ENCODE measurements around the gene GNB4. TPM values are rescaled to one million over a fixed set of nuclear protein-coding genes. Genes with fewer than 3 reads are reported as not detected.

Gene GNB4
- polyA plus RNA-seq, 1 donor from 2014 or later, result 42.8 TPM

DNA sequence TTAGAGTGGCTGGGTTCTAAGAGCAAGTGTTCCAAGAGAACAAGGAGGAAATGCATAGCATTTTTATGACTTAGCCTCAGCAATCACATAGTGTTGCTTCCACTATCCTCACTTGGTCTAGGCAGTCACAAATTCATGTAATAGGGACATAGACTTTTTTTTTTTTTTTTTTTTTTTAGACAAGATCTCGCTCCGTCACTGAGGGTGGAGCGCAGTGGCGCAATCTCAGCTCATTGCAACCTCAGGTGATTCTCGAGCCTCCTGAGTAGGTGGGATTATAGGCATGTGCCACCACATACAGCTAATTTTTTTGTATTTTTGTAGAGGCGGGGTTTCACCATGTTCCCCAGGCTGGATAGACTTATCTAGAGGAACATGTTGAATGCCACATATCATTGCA lies 4.7 kb upstream of the GNB4 start:
- H2AFZ ChIP-seq (ENCODE audit: low read depth, low read length), result no peak overlapping the region
- no peaks in the 10 kb centered on the region for H3F3A ChIP-seq (ENCODE audit: insufficient read depth, low read length, poor library complexity, severe bottlenecking)
- no peaks in the 10 kb centered on the region for H3K9me2 ChIP-seq (ENCODE audit: insufficient read depth, low read length)
- no peaks in the 10 kb centered on the region for H3K27me3 ChIP-seq (ENCODE audit: insufficient read depth, low read depth, low read length)
- no peaks in the 10 kb centered on the region for H3K36me3 ChIP-seq (ENCODE audit: insufficient read depth, low read length)
- no peaks in the 10 kb centered on the region for H3K79me2 ChIP-seq (replicated peaks; ENCODE audit: insufficient read depth, low read length)
- no peaks in the 10 kb centered on the region for H3K9me3 ChIP-seq (ENCODE audit: low read length)
- no peak overlapping the region for H3K27ac ChIP-seq (ENCODE audit: low read length)
- H3K4me3 ChIP-seq (ENCODE audit: low read length), result no peak overlapping the region
- H4K20me1 ChIP-seq (ENCODE audit: insufficient read depth), result no peaks in the 10 kb centered on the region
- TF ChIP-seq POLR2AphosphoS5 (IDR thresholded peaks at IDR 0.05), result no peak
- TF ChIP-seq TAF1 (IDR thresholded peaks at IDR 0.05; ENCODE audit: low read depth), result no peak
- no peak for TF ChIP-seq RAD21 (conservative IDR thresholded peaks at IDR 0.05)
- TF ChIP-seq EP300 (conservative IDR thresholded peaks at IDR 0.05; ENCODE audit: poor library complexity, severe bottlenecking), result no peak
- no peak overlapping the region for H3K4me2 ChIP-seq (ENCODE audit: low read length)
- H3K9ac ChIP-seq (ENCODE audit: low read length), result no peak overlapping the region

DNA sequence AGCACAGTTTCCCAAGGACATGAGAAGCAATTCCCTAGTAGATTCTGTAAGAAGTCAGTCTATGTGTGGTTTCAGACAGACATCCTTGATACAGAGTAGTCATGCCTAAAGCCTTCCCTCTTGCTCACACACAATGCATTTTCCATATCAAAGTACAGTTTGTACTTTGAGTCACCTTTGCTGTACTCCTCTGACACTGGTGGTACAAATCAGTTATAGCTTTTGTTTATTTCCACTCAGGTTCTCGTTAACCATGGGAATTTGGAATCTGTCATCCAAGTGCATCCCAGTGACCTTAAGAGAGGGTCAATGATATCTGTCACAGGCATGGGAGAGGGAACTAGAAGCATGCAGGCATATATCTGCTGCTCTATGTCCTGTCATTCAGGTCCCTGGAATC lies 3.6 kb upstream of the GNB4 start:
- Histone ChIP-seq H3K27me3 (ENCODE audit: insufficient read depth, low read depth, low read length) (no peaks in the 10 kb centered on the region), H3K36me3 (ENCODE audit: insufficient read depth, low read length) (no peaks in the 10 kb centered on the region), H3K4me2 (ENCODE audit: low read length) (no peak overlapping the region), H3K9ac (ENCODE audit: low read length) (no peak overlapping the region), H3K27ac (ENCODE audit: low read length) (no peak overlapping the region), H3K9me2 (ENCODE audit: insufficient read depth, low read length) (no peaks in the 10 kb centered on the region), H3K9me3 (ENCODE audit: low read length) (no peaks in the 10 kb centered on the region), H3K4me3 (ENCODE audit: low read length) (no peak overlapping the region), H3K79me2 (replicated peaks; ENCODE audit: insufficient read depth, low read length) (no peaks in the 10 kb centered on the region), H4K20me1 (ENCODE audit: insufficient read depth) (no peaks in the 10 kb centered on the region), H3F3A (ENCODE audit: insufficient read depth, low read length, poor library complexity, severe bottlenecking) (peaks cover 5% of the 10 kb centered on the region), H2AFZ (ENCODE audit: low read depth, low read length) (no peak overlapping the region)
- TF ChIP-seq, protein P1, sequence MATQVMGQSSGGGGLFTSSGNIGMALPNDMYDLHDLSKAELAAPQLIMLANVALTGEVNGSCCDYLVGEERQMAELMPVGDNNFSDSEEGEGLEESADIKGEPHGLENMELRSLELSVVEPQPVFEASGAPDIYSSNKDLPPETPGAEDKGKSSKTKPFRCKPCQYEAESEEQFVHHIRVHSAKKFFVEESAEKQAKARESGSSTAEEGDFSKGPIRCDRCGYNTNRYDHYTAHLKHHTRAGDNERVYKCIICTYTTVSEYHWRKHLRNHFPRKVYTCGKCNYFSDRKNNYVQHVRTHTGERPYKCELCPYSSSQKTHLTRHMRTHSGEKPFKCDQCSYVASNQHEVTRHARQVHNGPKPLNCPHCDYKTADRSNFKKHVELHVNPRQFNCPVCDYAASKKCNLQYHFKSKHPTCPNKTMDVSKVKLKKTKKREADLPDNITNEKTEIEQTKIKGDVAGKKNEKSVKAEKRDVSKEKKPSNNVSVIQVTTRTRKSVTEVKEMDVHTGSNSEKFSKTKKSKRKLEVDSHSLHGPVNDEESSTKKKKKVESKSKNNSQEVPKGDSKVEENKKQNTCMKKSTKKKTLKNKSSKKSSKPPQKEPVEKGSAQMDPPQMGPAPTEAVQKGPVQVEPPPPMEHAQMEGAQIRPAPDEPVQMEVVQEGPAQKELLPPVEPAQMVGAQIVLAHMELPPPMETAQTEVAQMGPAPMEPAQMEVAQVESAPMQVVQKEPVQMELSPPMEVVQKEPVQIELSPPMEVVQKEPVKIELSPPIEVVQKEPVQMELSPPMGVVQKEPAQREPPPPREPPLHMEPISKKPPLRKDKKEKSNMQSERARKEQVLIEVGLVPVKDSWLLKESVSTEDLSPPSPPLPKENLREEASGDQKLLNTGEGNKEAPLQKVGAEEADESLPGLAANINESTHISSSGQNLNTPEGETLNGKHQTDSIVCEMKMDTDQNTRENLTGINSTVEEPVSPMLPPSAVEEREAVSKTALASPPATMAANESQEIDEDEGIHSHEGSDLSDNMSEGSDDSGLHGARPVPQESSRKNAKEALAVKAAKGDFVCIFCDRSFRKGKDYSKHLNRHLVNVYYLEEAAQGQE (IDR thresholded peaks at IDR 0.05; ENCODE audit: borderline replicate concordance), result no peak
- TF ChIP-seq, protein P2, sequence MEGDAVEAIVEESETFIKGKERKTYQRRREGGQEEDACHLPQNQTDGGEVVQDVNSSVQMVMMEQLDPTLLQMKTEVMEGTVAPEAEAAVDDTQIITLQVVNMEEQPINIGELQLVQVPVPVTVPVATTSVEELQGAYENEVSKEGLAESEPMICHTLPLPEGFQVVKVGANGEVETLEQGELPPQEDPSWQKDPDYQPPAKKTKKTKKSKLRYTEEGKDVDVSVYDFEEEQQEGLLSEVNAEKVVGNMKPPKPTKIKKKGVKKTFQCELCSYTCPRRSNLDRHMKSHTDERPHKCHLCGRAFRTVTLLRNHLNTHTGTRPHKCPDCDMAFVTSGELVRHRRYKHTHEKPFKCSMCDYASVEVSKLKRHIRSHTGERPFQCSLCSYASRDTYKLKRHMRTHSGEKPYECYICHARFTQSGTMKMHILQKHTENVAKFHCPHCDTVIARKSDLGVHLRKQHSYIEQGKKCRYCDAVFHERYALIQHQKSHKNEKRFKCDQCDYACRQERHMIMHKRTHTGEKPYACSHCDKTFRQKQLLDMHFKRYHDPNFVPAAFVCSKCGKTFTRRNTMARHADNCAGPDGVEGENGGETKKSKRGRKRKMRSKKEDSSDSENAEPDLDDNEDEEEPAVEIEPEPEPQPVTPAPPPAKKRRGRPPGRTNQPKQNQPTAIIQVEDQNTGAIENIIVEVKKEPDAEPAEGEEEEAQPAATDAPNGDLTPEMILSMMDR (IDR thresholded peaks at IDR 0.05; ENCODE audit: poor library complexity, severe bottlenecking), result no peak
- TF ChIP-seq MXI1 (conservative IDR thresholded peaks at IDR 0.05; ENCODE audit: poor library complexity, severe bottlenecking) (no peak), RAD21 (conservative IDR thresholded peaks at IDR 0.05) (no peak), SMC3 (conservative IDR thresholded peaks at IDR 0.05; ENCODE audit: poor library complexity) (no peak), POLR2AphosphoS5 (IDR thresholded peaks at IDR 0.05) (no peak), TAF1 (IDR thresholded peaks at IDR 0.05; ENCODE audit: low read depth) (no peak), EP300 (conservative IDR thresholded peaks at IDR 0.05; ENCODE audit: poor library complexity, severe bottlenecking) (no peak), EZH2 (IDR thresholded peaks at IDR 0.05; ENCODE audit: borderline replicate concordance, insufficient read depth, low read length, poor library complexity, severe bottlenecking) (no peak)

DNA sequence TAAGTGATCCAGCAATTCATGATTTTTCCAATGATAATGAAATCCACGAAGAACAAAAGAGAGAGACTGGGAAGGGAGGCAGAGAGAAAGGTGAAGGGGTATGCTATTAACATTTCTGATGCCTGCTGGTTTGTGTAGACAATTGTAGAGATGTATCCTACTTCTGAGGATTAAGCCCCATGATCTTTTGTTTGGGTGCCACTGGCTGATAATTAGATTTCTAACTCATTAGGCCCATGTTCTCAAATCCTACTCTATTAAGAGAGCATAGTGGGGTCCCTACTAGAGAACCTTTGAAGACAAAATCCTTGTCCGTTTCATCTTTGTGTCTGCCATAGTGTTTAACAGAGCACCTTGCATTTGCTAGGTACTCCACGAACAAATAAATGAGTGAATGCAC lies 2.7 kb upstream of the GNB4 start:
- H3K79me2 ChIP-seq (replicated peaks; ENCODE audit: insufficient read depth, low read length), result no peaks in the 10 kb centered on the region
- H3K4me3 ChIP-seq (ENCODE audit: low read length), result no peak overlapping the region
- no peaks in the 10 kb centered on the region for H3K27me3 ChIP-seq (ENCODE audit: insufficient read depth, low read depth, low read length)
- no peaks in the 10 kb centered on the region for H3K36me3 ChIP-seq (ENCODE audit: insufficient read depth, low read length)
- no peak overlapping the region for H3K27ac ChIP-seq (ENCODE audit: low read length)
- H3F3A ChIP-seq (ENCODE audit: insufficient read depth, low read length, poor library complexity, severe bottlenecking), result peaks cover 6% of the 10 kb centered on the region
- H3K9me2 ChIP-seq (ENCODE audit: insufficient read depth, low read length), result no peaks in the 10 kb centered on the region
- TF ChIP-seq EZH2 (IDR thresholded peaks at IDR 0.05; ENCODE audit: borderline replicate concordance, insufficient read depth, low read length, poor library complexity, severe bottlenecking), result no peak
- TF ChIP-seq POLR2AphosphoS5 (IDR thresholded peaks at IDR 0.05), result no peak
- TF ChIP-seq SMC3 (conservative IDR thresholded peaks at IDR 0.05; ENCODE audit: poor library complexity), result no peak
- TF ChIP-seq MXI1 (conservative IDR thresholded peaks at IDR 0.05; ENCODE audit: poor library complexity, severe bottlenecking), result no peak
- TF ChIP-seq TAF1 (IDR thresholded peaks at IDR 0.05; ENCODE audit: low read depth), result no peak
- TF ChIP-seq, protein P2 (IDR thresholded peaks at IDR 0.05; ENCODE audit: poor library complexity, severe bottlenecking), result no peak
- TF ChIP-seq, protein P1 (IDR thresholded peaks at IDR 0.05; ENCODE audit: borderline replicate concordance), result no peak
- TF ChIP-seq EP300 (conservative IDR thresholded peaks at IDR 0.05; ENCODE audit: poor library complexity, severe bottlenecking), result no peak
- H3K9ac ChIP-seq (ENCODE audit: low read length), result no peak overlapping the region
- no peaks in the 10 kb centered on the region for H3K9me3 ChIP-seq (ENCODE audit: low read length)
- no peaks in the 10 kb centered on the region for H4K20me1 ChIP-seq (ENCODE audit: insufficient read depth)
- no peak overlapping the region for H3K4me2 ChIP-seq (ENCODE audit: low read length)
- H2AFZ ChIP-seq (ENCODE audit: low read depth, low read length), result peak overlapping the region; percentile 11
